Measurements from ENCODE around the gene CCNO. TPM values are rescaled to one million over a fixed set of nuclear protein-coding genes. Genes with fewer than 3 reads are reported as not detected.

The CCNO gene
- total RNA-seq, 1 experiment from 2014 or later: 12.1 TPM

DNA sequence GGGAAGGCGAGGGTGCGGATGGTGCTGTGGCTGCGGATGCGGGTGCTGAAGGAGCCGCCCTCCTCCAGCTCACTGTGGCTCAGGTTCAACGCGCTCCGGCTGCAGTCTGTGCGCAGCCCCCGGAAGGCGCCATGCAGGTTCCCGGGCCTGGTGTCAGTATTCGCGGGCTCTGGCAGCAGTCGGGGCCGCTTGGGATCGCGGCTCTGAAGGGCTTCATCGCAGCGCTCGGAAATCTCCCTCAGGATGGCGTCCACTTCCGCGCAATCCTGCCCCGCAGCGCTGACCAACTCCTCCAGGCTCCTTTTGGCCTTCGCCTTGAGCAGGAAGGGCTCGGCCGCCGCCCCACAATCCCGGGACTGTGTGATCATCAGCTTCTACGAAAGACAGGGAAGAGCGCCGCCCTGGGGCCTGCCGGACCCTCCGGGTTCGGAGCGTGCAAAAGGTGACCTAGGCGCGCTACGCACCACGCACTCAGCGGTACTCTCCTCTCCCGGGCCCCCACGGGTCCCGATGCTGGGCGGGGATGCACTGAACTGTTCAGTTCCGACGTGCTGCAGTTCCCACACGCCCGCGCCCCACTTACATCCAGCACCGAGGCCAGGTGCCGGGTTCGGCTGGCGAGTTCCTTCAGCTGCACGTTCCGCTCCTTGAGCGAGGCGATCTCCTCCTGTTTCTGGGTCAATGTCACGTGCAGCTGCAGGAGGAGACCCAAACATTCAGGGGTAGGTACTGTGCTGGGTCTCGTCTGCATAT, 12.8 kb downstream of the CCNO start:
- intact Hi-C loops (cut with micrococcal nuclease): no loop called here
- peaks cover 15 to 23% of the 10 kb centered on the region in 2 experiments for H3K4me1 ChIP-seq (ENCODE audit: control insufficient read depth in 1 of 2, insufficient read depth in 2 of 2, low read length in 2 of 2)
- ChIA-PET RAD21 (ENCODE audit: low non-redundant PET in 1 of 2, low total read pairs in 2 of 2, uncharacterized antibody in 2 of 2, unreplicated experiment in 2 of 2) (no interaction called here), CTCF (no interaction called here), POLR2A (no interaction called here)
- peaks cover 3% of the 10 kb centered on the region; the same call in 1 of the 2 replicates for H3K79me2 ChIP-seq (ENCODE audit: insufficient read depth, low read length)
- H3K36me3 ChIP-seq (ENCODE audit: control insufficient read depth in 1 of 2, insufficient read depth in 2 of 2, low read length in 2 of 2): peaks cover 5 to 6% of the 10 kb centered on the region in 2 experiments; a peak in 1 of 4 replicates
- H3K4me3 ChIP-seq (replicated peaks in 1 of 2; ENCODE audit: low read depth in 1 of 2, low read length in 2 of 2): no peak overlapping the region
- no peak overlapping the region for H3K4me2 ChIP-seq (ENCODE audit: low read length)
- H4K20me1 ChIP-seq (ENCODE audit: insufficient read depth): no peaks in the 10 kb centered on the region
- no peak overlapping the region for H2AFZ ChIP-seq (ENCODE audit: low read depth, low read length, poor library complexity, severe bottlenecking)
- TF ChIP-seq JUND (IDR thresholded peaks at IDR 0.05): no peak
- 0 out of 2 replicates have a peak, but pooled peaks cover 4% of the 10 kb centered on the region for H3K9me2 ChIP-seq (ENCODE audit: insufficient read depth)
- no peaks in the 10 kb centered on the region for H3K27me3 ChIP-seq (ENCODE audit: insufficient read depth, low read length)
- DNase-seq (ENCODE audit: low read depth, low spot score): no peak
- H3K9me3 ChIP-seq (ENCODE audit: control insufficient read depth in 1 of 2, insufficient read depth in 1 of 2, low read depth in 1 of 2, low read length in 2 of 2): no peaks in the 10 kb centered on the region
- no peak overlapping the region for H3K27ac ChIP-seq (ENCODE audit: low read depth, low read length)
- no peak overlapping the region for H3K9ac ChIP-seq (ENCODE audit: low read length)
- no TSS peak for BruUV-seq (replicated peaks)
- no peak for ATAC-seq

DNA sequence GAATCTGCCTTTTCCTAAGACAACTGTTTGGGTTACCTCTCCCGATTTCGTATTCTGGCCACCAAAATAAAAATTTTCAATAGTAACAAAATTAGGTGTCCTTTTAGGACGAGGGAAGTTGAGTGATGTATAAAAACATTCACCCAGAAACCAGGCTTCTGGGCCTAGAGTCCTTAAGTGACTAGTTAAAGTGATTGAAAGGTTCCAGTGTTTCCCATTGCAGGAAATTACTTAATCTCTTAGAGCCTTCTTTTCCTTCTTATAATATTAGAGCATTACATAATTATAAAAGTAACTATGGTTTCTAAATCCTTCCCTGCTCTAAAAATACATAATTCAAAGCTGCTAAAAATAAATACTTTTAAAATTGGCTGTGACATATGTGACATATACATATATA, 13.6 kb downstream of the CCNO start:
- H3K4me1 ChIP-seq (ENCODE audit: control insufficient read depth in 1 of 2, insufficient read depth in 2 of 2, low read length in 2 of 2): peaks cover 15 to 22% of the 10 kb centered on the region in 2 experiments
- intact Hi-C loops (cut with micrococcal nuclease): loop anchor here (5.0 kb wide), 1 partner anchor 42 kb away; no protein-coding TSS in a partner anchor
- 0 out of 2 replicates have a peak, but pooled peaks cover 4% of the 10 kb centered on the region for H3K9me2 ChIP-seq (ENCODE audit: insufficient read depth)
- H3K4me3 ChIP-seq (replicated peaks in 1 of 2; ENCODE audit: low read depth in 1 of 2, low read length in 2 of 2): no peak overlapping the region
- H2AFZ ChIP-seq (ENCODE audit: low read depth, low read length, poor library complexity, severe bottlenecking): no peak overlapping the region
- POLR2A ChIA-PET: no interaction called here
- no TSS peak for BruUV-seq (replicated peaks)
- DNase-seq (ENCODE audit: low read depth, low spot score) (no peak), ATAC-seq (no peak)
- H3K27me3 ChIP-seq (ENCODE audit: insufficient read depth, low read length): no peaks in the 10 kb centered on the region
- H3K79me2 ChIP-seq (ENCODE audit: insufficient read depth, low read length): no peaks in the 10 kb centered on the region
- H4K20me1 ChIP-seq (ENCODE audit: insufficient read depth): no peaks in the 10 kb centered on the region
- H3K9ac ChIP-seq (ENCODE audit: low read length): no peak overlapping the region
- CTCF ChIA-PET: no interaction called here
- no peak overlapping the region for H3K4me2 ChIP-seq (ENCODE audit: low read length)
- H3K9me3 ChIP-seq (ENCODE audit: control insufficient read depth in 1 of 2, insufficient read depth in 1 of 2, low read depth in 1 of 2, low read length in 2 of 2): no peaks in the 10 kb centered on the region
- no peak overlapping the region for H3K27ac ChIP-seq (ENCODE audit: low read depth, low read length)
- peaks cover 5 to 6% of the 10 kb centered on the region in 2 experiments; a peak in 1 of 4 replicates for H3K36me3 ChIP-seq (ENCODE audit: control insufficient read depth in 1 of 2, insufficient read depth in 2 of 2, low read length in 2 of 2)
- RAD21 ChIA-PET (ENCODE audit: low non-redundant PET in 1 of 2, low total read pairs in 2 of 2, uncharacterized antibody in 2 of 2, unreplicated experiment in 2 of 2): no interaction called here
- no peak for TF ChIP-seq EZH2phosphoT487 (IDR thresholded peaks at IDR 0.05; ENCODE audit: borderline replicate concordance)
- TF ChIP-seq, protein P1, sequence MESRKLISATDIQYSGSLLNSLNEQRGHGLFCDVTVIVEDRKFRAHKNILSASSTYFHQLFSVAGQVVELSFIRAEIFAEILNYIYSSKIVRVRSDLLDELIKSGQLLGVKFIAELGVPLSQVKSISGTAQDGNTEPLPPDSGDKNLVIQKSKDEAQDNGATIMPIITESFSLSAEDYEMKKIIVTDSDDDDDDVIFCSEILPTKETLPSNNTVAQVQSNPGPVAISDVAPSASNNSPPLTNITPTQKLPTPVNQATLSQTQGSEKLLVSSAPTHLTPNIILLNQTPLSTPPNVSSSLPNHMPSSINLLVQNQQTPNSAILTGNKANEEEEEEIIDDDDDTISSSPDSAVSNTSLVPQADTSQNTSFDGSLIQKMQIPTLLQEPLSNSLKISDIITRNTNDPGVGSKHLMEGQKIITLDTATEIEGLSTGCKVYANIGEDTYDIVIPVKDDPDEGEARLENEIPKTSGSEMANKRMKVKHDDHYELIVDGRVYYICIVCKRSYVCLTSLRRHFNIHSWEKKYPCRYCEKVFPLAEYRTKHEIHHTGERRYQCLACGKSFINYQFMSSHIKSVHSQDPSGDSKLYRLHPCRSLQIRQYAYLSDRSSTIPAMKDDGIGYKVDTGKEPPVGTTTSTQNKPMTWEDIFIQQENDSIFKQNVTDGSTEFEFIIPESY (IDR thresholded peaks at IDR 0.05; ENCODE audit: extremely low read depth, insufficient replicate concordance, low read length): no peak
- no peak for TF ChIP-seq RAD21 (IDR thresholded peaks at IDR 0.05; ENCODE audit: low read depth)
- TF ChIP-seq SIN3A (IDR thresholded peaks at IDR 0.05; ENCODE audit: low read depth): no peak
- TF ChIP-seq, protein P2, sequence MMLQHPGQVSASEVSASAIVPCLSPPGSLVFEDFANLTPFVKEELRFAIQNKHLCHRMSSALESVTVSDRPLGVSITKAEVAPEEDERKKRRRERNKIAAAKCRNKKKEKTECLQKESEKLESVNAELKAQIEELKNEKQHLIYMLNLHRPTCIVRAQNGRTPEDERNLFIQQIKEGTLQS (IDR thresholded peaks at IDR 0.05): no peak
- TF ChIP-seq, protein P3, sequence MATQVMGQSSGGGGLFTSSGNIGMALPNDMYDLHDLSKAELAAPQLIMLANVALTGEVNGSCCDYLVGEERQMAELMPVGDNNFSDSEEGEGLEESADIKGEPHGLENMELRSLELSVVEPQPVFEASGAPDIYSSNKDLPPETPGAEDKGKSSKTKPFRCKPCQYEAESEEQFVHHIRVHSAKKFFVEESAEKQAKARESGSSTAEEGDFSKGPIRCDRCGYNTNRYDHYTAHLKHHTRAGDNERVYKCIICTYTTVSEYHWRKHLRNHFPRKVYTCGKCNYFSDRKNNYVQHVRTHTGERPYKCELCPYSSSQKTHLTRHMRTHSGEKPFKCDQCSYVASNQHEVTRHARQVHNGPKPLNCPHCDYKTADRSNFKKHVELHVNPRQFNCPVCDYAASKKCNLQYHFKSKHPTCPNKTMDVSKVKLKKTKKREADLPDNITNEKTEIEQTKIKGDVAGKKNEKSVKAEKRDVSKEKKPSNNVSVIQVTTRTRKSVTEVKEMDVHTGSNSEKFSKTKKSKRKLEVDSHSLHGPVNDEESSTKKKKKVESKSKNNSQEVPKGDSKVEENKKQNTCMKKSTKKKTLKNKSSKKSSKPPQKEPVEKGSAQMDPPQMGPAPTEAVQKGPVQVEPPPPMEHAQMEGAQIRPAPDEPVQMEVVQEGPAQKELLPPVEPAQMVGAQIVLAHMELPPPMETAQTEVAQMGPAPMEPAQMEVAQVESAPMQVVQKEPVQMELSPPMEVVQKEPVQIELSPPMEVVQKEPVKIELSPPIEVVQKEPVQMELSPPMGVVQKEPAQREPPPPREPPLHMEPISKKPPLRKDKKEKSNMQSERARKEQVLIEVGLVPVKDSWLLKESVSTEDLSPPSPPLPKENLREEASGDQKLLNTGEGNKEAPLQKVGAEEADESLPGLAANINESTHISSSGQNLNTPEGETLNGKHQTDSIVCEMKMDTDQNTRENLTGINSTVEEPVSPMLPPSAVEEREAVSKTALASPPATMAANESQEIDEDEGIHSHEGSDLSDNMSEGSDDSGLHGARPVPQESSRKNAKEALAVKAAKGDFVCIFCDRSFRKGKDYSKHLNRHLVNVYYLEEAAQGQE (IDR thresholded peaks at IDR 0.05; ENCODE audit: low read depth): no peak
- no peak for TF ChIP-seq FOSL1 (IDR thresholded peaks at IDR 0.05; ENCODE audit: low read depth)
- no peak for TF ChIP-seq ZNF274 (IDR thresholded peaks at IDR 0.05; ENCODE audit: low read depth, low read length)
- TF ChIP-seq YY1 (IDR thresholded peaks at IDR 0.05; ENCODE audit: extremely low read depth, insufficient replicate concordance, low read depth, low read length): no peak
